ENCODE data around the gene PPP1R12C. TPM values are rescaled to one million over a fixed set of nuclear protein-coding genes. Genes with fewer than 3 reads are reported as not detected.

PPP1R12C gene
- total RNA-seq, 1 donor from 2014 or later = 228 TPM

DNA sequence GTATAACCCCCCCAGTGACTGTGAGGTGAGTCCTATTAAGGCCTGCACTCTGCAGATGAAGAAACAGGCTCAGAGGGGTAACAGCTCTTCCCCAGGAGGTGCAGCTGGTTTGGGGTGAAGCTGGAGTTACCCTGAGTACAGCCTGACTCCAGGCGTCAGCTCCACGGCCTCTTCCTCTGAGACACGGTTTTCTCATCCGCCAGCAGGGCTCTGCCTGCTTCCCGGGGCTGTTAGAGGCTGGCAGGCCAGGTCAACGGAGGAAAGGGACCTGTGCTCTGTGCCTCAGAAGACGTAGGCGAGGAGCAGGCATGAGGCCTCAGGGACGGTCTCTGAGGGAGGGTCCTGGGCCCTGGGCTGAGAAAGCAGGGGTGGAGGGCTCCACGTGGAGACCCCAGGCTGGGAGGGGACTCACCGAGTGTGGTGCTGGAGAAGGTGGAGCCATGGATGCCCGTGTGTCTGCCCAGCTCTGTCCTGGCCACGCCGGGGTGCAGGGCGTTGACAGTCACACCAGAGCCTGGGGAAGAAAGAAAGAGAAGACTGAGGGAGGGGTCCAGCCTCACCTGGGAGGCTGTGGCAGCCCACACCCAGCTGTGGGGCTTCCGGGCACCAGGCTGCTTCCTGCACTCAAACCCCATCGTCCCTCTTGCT is 70.3 kb downstream of the PPP1R12C start:
- DNase-seq = no peak
- no peak overlapping the region for H3K4me3 ChIP-seq
- no peak overlapping the region for H3K27ac ChIP-seq (replicated peaks)
- H3K36me3 ChIP-seq = peaks cover 97% of the 10 kb centered on the region
- no peaks in the 10 kb centered on the region for H3K27me3 ChIP-seq (ENCODE audit: low read depth)
- no peak for TF ChIP-seq CTCF (IDR thresholded peaks at IDR 0.05; ENCODE audit: borderline replicate concordance)
- intact Hi-C loops (cut with micrococcal nuclease) = no loop called here
- no peaks in the 10 kb centered on the region for H3K9me3 ChIP-seq (replicated peaks)
- H3K4me1 ChIP-seq = no peaks in the 10 kb centered on the region

GRCh38 chr19:55044771-55045716 is 72.4 kb downstream of the PPP1R12C start:
- TF ChIP-seq CTCF (IDR thresholded peaks at IDR 0.05; ENCODE audit: borderline replicate concordance) = no peak
- Histone ChIP-seq H3K4me1 (no peaks in the 10 kb centered on the region), H3K9me3 (replicated peaks) (no peaks in the 10 kb centered on the region), H3K36me3 (peaks cover 94% of the 10 kb centered on the region), H3K27me3 (ENCODE audit: low read depth) (no peaks in the 10 kb centered on the region), H3K4me3 (no peak overlapping the region), H3K27ac (replicated peaks) (no peak overlapping the region)
- intact Hi-C loops (cut with micrococcal nuclease) = no loop called here
- no peak for DNase-seq

GRCh38 chr19:55044286-55044685 is 73.2 kb downstream of the PPP1R12C start:
- peaks cover 88% of the 10 kb centered on the region for H3K36me3 ChIP-seq
- TF ChIP-seq CTCF (IDR thresholded peaks at IDR 0.05; ENCODE audit: borderline replicate concordance) = no peak
- H3K27ac ChIP-seq (replicated peaks) = no peak overlapping the region
- intact Hi-C loops (cut with micrococcal nuclease) = no loop called here
- no peaks in the 10 kb centered on the region for H3K27me3 ChIP-seq (ENCODE audit: low read depth)
- H3K4me3 ChIP-seq = no peak overlapping the region
- H3K4me1 ChIP-seq = no peaks in the 10 kb centered on the region
- no peak for DNase-seq
- no peaks in the 10 kb centered on the region for H3K9me3 ChIP-seq (replicated peaks)

DNA sequence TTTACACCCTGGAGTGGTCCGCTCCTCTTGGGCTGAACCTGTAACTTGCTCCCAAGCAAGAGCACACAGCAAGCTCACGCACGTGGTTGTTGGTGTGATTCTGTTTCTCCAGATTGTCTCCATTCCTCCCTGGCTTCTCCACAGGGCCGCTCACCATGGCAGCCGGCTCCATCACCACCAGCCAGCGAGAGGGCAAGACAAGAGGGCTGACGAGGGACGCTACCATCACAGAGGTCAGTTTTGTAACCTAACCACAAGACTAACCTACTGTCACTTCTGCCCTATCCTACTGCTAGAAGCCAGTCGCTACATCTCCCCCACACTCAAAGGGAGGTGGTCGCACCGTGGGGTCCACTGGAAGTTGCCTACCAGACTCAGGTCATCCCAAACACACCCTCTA is 74.7 kb downstream of the PPP1R12C start:
- no peaks in the 10 kb centered on the region for H3K27me3 ChIP-seq (ENCODE audit: low read depth)
- H3K27ac ChIP-seq (replicated peaks) = no peak overlapping the region
- intact Hi-C loops (cut with micrococcal nuclease) = no loop called here
- H3K9me3 ChIP-seq (replicated peaks) = no peaks in the 10 kb centered on the region
- no peak for TF ChIP-seq CTCF (IDR thresholded peaks at IDR 0.05; ENCODE audit: borderline replicate concordance)
- DNase-seq = no peak
- H3K4me1 ChIP-seq = no peaks in the 10 kb centered on the region
- peaks cover 72% of the 10 kb centered on the region for H3K36me3 ChIP-seq
- no peak overlapping the region for H3K4me3 ChIP-seq

DNA sequence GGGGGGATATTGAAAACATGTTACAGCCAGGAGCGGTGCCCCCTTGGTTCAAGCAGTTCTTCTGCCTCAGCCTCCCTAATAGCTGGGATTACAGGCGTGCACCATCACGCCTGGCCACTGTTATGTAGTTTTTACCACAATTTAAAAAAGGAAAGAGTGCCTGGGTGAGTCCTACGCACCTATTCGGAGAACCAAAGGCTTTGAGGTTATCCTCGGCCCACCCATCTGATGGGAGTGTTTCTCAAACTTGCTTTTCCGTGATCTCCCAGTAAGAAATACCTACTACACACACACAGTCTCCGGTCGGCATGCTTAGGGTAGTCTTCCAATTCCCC is 75.1 kb downstream of the PPP1R12C start:
- H3K4me3 ChIP-seq = no peak overlapping the region
- no peak for TF ChIP-seq CTCF (IDR thresholded peaks at IDR 0.05; ENCODE audit: borderline replicate concordance)
- H3K4me1 ChIP-seq = no peaks in the 10 kb centered on the region
- H3K9me3 ChIP-seq (replicated peaks) = no peaks in the 10 kb centered on the region
- no peak for DNase-seq
- no peak overlapping the region for H3K27ac ChIP-seq (replicated peaks)
- H3K36me3 ChIP-seq = peaks cover 68% of the 10 kb centered on the region
- no peaks in the 10 kb centered on the region for H3K27me3 ChIP-seq (ENCODE audit: low read depth)
- intact Hi-C loops (cut with micrococcal nuclease) = no loop called here

All from left ventricle myocardium inferior (tissue), 1 donor.